LoVo (cell line): Measurements from ENCODE around the gene CPLANE1.
"Not testable (repeated sequence)": the region's sequence is repeated elsewhere in the genome, so short reads cannot be mapped to it uniquely, and the experiment has no call there.

Experiments
- DNase-seq: peaks from one replicate; pipeline ENCODE4 v3.0.0-alpha.2; 2016; ENCODE audit warnings: low spot score

Gene CPLANE1

DNA sequence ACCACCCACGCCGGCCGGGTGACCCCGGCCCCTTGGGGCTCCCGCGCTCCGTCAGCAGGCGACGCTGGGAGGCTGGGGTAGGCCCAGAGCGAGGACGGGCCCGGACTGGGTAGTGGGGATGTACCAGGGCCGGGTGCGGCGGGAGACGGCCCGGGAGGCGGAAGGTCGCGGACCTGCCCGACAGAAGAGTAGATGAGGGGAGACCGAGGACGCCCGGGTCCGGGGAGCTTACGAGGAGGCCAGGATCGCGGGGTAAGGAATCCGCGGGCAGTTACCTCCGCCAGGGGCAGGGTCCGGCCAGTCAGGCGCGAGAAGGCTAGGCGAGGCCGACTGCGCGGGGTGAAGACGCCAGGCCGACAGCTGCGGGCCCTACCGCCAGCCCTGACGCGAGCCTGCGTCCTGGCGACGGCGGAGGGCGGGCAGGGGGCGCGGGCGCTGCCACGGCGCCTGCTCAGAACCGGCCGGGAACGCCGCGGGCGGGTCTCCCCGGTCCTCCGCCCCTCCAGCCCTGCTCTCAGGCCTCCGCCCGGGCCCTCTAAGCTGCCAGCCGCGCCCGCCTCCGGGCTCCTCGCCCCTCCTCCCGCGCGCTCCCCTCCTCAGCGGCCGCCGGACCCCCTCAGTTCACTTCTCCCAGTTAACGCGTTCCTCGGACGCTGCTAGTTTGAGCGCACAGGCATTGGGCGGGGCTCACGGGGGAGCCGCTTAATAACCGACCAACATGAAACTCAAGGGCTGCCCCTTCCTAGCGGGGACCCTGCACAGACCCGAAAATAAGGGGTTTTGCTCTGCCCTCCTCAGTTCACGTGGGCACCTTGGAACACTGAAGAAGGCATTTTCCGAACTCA is at the start of gene CPLANE1:
Gene CPLANE1, minus strand, starts transcription at position 407 of the 845 bp plus-strand sequence. CDS start 1,678 bp downstream, outside the sequence.
- DNase-seq, result peak; percentile 86

DNA sequence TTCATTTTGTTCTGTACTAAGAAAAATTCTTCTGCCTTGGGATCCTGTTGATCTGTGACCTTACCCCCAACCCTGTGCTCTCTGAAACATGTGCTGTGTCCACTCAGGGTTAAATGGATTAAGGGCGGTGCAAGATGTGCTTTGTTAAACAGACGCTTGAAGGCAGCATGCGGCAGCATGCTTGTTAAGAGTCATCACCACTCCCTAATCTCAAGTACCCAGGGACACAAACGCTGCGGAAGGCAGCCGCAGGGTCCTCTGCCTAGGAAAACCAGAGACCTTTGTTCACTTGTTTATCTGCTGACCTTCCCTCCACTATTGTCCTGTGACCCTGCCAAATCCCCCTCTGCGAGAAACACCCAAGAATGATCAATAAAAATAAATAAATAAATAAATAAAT is 47.1 kb upstream of the CPLANE1 start:
- DNase-seq, result not testable (repeated sequence)

DNA sequence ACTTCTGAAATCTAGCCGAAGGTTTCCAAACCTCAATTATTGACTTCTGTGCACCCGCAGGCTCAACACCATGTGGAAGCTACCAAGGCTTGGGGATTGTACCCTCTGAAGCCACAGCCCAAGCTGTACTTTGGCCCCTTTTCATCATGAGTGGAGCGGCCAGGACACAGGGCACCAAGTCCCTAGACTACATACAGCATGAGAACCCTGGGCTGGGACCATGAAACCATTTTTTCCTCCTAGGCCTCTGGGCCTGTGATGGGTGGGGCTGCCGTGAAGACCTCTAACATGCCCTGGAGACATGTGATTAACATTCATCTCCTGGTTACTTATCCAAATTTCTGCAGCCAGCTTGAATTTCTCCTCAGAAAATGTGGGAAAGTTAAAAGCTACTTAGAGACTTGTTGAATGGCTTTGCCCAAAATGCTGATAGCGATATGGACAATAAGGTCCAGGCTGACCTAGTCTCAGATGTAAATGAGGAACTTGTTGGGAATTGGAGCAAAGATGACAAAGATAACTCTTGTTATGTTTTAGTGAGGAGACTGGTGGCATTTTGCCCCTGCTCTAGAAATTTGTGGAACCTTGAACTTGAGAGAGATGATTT is 34.1 kb upstream of the CPLANE1 start:
- DNase-seq, result no peak

DNA sequence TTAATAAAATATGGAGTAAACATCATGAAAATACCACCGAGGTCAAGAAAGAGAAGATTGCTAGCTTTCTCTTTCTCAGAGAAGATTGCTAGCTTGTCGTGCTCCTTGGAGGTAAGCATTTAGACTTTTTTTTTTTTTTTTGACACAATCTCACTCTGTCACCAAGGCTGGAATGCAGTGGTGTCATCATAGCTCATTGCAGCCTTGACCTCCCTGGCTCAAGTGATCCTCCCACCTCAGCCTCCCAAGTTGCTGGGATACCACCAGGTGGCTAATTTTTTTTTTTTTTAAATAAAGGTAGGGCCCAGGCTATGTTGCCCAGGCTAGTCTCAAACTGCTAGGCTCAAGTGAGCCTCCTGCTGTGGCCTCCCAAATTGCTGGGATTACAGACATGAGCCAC is 26.3 kb upstream of the CPLANE1 start:
- no peak for DNase-seq

DNA sequence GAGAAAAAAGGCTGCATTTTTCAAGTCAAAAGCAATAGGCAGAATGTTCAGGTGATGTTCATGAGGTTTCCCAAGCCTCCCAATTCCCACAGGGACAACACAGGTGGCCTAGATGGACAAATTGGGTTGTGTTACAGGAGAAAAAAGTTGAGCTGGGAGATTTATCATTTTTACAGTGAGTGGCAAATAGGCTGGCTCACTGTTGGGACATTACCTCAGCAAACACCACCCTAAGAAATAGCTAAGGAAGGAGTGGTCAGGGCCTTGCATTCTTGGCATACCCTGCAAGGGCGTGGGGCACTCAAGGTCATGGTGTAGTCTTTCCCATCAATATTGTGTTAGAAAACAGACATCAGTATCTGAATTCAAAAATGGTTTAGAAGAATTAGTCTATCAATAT is 23.3 kb upstream of the CPLANE1 start:
- peak; percentile 96 for DNase-seq

DNA sequence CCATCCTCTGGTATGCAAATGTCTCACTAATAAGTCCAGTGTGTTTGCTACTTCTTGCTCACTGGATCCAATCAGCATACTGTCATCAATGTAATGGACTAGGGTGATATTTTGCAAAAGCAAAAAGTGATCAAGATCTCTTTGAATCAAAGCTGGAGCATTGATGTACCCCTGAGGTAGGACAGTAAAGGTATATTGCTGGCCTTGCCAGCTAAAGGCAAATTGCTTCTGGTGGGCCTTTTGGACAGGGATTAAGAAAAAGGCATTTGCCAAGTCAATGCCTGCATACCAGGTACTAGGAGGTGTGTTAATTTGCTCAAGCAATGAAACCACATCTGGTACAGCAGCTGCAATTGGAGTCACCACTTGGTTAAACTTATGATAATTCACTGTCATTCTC is 18.9 kb upstream of the CPLANE1 start:
- DNase-seq, result not testable (repeated sequence)

DNA sequence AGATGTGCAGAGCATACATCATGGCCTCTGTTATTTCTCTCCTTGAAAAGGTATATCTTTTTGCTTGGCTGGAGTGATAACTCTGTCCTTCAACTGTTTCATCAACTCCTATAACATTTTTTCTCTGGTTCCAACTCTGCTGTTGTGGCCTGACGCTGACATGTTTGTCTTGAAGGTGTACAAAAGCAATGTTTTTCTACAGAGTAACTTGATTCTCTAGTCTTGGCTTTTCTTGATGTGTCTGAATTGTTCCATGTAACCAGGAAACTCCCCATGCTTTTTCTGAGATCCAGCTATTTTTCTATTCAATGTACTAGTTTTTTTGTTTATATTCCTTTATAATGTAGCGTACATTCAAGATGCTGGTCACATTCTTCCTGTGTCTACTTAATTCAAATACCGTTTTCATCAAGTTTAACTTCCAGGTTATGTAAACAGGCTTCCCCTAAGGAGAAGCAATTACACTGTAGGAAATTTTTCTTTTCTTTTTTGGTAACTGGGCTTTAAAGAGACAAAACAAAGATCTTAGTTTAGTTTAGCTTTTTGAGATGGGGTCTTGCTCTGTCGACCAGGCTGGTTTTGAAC is 6.7 kb upstream of the CPLANE1 start:
- DNase-seq, result no peak

DNA sequence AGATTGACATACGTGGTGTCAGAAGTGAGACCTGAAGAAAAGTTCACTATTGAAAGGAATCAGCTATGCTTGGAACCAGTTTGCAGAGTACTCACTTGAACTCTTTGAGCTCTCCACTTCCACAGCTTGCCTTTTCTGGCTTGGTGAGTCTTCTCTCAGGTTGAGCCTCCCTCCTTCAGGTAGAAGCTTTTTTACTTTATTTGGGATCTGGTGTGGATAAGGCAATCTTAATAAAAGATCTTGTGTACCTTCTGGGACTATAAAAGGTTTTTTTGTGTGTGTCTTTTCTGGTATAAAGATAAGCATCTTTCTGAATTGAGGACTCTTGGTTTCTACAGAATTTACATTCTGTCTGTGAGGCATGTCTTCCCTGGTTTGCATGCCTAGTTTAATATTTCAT is 5.4 kb upstream of the CPLANE1 start:
- no peak for DNase-seq

DNA sequence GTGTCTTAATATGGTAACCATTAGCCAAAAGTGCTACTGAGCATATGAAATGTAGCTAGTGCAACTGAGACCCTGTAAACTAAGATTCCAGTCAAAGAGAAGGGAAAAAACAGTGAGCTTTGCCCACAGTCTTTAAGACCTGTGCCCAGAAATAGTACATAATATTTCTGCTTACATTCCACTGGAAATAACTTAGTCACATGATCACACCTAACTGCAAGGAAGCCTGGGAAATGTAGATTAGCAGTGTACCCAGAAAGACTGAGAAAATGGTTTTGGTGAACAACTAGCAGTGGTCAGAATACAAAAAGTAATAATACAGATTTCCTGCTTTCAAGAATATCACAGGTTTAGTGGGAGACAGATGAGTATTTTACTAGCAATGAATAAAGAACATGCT is 2.5 kb upstream of the CPLANE1 start:
- no peak for DNase-seq

DNA sequence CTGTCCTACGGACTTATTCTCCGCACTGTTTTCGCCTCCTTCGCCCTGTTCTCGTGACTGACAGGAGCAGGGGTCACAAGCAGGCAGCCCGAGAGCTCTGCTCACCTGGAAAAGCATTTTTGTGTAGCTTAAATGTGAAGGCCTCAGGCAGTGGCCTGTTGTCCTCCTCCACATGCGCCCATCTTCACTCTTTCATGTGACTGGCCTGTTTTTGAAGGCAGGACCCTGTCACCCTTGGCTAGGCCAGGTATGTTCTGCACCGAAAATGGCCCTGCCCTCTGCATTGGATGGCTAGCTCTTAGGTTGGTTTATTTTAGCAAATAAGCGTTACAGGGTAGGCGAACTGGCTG is 614 bp upstream of the CPLANE1 start:
- no peak for DNase-seq

DNA sequence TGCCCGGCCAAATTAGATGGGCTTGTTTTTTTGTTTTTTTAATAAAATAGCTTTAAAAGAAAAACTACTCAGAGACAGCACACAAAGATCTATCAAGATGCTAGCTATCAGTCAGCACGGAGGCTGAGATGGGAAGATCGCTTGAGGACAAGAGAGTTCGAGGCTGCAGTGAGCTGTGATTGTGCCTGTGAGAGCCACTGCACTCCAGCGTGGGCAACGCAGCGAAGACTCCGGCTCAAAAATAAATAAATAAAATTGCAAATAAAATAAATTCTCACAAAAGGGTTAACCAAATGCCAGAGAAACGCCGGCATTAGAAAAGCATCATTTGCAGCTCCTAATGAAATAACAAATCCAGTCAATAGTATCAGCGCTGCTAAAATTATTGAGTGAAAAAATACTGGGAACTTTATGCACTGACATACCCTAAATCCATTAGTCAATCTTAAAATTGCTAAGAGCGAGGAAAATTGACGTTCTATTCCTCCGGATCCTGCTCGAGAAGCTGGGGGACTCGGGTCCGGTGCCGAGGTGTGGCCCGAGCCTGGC is 681 bp downstream of the CPLANE1 start:
- no peak for DNase-seq

DNA sequence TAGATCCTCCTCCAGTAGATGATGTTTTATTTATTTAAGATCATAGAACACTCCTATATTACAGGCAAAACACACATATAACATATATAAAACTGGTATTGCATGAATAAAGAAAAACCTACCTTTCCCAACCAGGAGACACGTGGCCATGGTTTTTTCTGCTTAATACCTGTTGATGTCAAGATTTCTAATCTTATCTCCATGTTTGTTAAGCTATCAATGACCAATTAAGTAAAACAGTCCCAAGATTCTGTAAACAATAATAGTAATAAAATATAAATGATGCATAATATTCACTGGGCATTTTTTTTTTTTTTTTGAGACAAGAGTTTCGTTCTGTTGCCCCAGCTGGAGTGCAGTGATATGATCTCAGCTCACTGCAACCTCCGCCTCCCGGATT is 1.7 kb downstream of the CPLANE1 start:
- no peak for DNase-seq

DNA sequence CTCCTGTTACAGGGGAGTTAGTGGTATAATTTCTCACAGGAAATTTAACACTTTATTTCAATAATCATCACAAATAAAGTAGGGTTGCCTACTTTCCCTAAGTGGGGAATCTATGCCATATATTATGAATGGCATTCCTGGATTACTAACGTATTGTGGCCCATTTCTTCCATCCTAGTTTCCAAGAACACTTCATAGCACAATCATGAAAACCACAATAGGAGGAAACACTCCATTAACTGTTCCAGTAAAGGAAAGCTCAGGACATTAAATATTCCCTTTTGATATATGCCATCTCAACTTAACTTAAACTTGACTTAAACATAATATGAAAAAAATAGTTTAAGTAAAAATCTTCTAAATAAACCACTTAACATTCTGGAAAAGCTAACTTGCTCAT is 2.1 kb downstream of the CPLANE1 start:
- no peak for DNase-seq

DNA sequence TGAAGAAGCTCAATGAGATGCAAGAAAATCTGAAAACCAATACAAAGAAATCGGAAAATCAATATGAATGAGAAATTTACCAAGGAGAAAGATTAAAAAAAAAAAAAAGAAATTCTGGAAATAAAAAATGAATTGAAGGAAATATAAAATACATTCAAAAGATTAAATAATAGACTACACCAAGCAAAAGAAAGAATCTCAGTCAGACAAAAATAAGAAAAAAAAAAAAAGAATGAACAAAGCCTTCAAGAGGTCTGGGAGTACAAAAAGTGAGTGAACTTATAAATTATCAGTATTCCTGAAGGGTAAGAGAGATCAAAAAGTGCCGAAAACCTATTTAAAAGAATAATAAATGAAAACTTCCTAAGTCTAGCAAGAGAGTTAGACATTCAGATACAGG is 14.9 kb downstream of the CPLANE1 start:
- no peak for DNase-seq

DNA sequence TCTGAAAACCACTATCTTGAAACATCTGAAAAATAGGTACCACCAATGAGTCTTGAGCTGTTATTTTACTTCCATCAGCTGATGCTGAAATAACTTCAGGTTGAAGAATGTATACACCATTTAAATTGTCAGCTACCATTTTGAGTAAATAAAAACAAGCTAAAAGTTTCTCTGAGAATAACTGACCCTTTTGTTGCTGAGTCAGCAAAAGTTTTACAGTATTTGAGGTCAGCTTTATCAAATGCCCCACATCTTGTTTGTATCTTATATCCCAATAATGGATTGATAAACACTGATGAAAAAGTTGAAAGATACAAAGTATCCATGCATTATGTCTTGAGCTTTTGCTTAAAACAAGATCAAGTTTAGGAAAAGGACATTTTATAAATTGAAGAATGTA is 22.8 kb downstream of the CPLANE1 start:
- DNase-seq, result no peak

DNA sequence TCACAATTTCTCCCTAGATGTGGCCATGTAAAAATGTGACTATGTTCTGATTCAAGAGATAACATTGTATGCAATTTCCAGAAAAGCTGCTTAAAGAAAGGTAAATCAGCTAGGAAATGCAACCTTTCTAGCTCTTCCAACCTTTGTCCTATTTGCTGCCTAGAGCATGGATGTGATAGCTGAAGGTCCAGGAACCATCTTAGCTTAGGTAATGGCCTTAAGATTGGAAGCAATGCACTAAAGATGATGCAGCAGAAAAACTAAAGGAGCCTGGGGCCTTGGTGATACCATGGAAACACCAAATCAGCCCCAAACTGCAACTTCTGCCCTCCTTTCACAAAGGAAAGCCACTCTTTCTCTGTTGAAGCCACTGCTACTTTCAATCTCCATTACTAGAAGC is 27.0 kb downstream of the CPLANE1 start:
- no peak for DNase-seq

DNA sequence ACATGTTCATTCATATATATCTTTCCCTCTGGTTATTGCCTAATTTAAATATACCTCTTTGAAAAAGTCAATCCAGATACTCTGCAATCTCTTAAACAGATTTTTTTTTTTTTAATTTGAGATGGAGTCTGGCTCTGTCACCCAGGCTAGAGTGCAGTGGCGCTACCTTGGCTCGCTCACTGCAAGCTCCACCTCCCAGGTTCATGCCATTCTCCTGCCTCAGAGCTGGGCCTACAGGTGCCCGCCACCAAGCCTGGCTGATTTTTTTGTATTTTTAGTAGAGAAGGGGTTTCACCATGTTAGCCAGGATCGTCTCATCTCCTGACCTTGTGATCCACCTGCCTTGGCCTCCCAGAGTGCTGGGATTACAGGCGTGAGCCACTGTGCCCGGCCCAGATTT is 28.8 kb downstream of the CPLANE1 start:
- DNase-seq, result not testable (repeated sequence)

DNA sequence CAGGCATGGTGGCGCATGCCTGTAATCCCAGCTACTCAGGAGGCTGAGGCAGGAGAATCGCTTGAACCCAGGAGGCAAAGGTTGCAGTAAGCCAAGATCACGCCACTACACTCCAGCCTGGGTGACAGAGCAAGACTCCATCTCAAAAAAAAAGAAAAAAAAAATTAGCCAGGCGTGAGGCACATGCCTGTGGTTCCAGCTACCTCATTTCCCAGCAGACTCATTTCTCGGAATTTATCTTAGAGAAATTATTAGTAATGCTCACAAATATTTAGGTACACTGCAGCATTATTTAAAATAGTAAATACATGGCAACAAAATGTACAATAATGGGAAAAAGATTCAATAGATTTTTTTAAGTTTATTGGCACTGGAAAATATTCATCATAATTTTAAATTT is 29.8 kb downstream of the CPLANE1 start:
- DNase-seq, result not testable (repeated sequence)

DNA sequence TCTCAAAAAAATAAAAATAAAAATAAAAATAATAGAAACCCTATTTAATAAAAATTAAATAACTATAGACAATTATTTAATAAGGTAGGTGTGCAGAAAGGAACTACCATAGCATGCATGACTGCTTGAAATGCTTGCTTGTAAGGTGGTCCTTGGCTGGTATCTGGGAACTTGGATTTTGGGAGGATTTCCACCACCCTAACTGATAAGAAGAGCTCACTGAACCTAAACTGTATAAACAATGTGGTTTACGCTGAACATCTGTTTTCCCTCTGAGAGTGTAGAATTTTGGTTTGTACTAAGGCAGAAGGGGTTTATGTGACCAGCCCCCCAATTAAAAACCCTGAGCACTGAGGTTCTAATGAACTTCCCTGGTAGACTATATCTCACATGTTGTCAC is 31.2 kb downstream of the CPLANE1 start:
- no peak for DNase-seq

DNA sequence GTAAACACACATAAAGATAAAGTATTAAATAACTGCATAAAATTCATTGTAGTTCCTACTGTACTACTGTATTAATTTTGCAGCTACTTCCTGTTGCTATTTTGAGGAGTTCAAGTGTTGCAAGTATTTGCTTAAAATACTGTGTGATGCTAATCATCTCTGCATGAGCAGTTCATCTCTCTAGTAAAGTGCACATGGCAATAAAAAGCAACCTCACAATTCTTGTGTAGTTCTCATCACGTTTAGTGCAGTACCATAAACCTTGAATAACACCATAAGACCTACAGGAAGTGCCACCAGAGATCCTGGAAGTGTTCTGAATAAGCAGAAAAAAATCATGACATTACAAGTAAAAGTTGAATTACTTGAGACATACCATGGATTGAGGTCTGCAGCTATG is 34.6 kb downstream of the CPLANE1 start:
- DNase-seq, result no peak

DNA sequence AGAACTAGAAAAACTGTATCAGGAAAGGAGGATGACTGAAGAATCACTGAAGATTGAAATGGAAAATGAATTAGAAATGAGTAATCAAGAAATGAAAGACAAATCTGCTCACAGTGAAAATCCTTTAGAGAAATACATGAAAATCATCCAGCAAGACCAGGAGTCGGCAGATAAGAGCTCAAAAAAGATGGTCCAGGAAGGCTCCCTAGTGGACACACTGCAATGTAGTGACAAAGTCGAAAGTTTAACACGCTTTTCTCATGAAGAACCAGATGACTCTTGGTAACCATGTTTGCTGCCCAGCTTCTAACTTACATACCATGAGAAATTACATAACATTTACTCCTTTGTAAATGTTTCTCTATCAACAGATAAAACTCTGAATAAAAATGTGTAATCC is 37.1 kb downstream of the CPLANE1 start:
- DNase-seq, result no peak

DNA sequence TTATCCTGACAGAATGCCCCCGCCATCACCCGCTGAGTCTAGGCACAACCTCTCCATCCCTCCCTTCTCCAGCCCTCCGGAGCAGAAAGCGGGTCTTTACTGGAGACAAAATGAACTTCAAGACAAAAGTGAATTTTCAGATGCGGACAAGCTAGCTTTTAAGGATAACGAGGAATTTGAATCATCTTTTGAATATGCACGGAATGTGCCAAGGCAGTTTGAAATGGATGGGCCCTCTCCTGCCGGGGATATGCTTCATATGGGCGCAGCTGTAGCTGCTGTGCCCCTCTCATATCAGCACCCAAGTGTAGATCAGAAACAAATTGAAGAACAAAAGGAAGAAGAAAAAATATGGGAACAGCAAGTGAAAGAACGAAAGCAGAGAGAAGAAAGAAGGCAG is 37.5 kb downstream of the CPLANE1 start:
- DNase-seq, result no peak
